Activated T-helper 1 cell treated with anti-CD3 and anti-CD28 coated beads, Interleukin-12 subunit alpha, Interleukin-12 subunit beta, Interleukin-2, Interleukin-4 antibody, amounts not matched to agents 30 ng/mL and 10 ng/mL and 1 ng/mL, durations not matched to agents 14 hours and 24 hours and 36 hours (primary cell): ENCODE data around the gene PTTG2. TPM values are rescaled to one million over a fixed set of nuclear protein-coding genes. Genes with fewer than 3 reads are reported as not detected.

Source experiments
- DNase-seq: peaks from one replicate; pipeline ENCODE4 v3.0.0; 2021; ENCODE audit warnings: low spot score
- H3K27ac Mint-ChIP-seq: one replicate; pipeline ENCODE4 v1.8.0; 2021; ENCODE audit warnings: mild to moderate bottlenecking, mixed read lengths
- H3K27me3 Mint-ChIP-seq: one replicate; pipeline ENCODE4 v1.8.0; 2022; ENCODE audit warnings: mild to moderate bottlenecking, moderate library complexity, mixed read lengths; ENCODE audit not compliant: insufficient read depth
- H3K36me3 Mint-ChIP-seq: one replicate; pipeline ENCODE4 v1.8.0; 2021; ENCODE audit warnings: low read depth, mixed read lengths
- H3K4me1 Mint-ChIP-seq: one replicate; pipeline ENCODE4 v1.8.0; 2021; ENCODE audit warnings: low read depth, mixed read lengths
- H3K4me3 Mint-ChIP-seq: one replicate; pipeline ENCODE4 v1.8.0; 2021; ENCODE audit warnings: mild to moderate bottlenecking, moderate library complexity, mixed read lengths
- H3K9me3 Mint-ChIP-seq: one replicate; pipeline ENCODE4 v1.8.0; 2021; ENCODE audit warnings: mixed read lengths
- intact Hi-C: fragments of 100-400 bp; cut with micrococcal nuclease; formaldehyde crosslinking; loops from one replicate; pipeline ENCODE4 v1.15.1; 2024
- total RNA-seq: library from RNA; stranded (reverse); gene quantifications from 2 replicates; pipeline ENCODE4 v1.2.3, GENCODE V29; 2022

The PTTG2 gene
- total RNA-seq, 1 donor from 2014 or later: 0.29 TPM

DNA sequence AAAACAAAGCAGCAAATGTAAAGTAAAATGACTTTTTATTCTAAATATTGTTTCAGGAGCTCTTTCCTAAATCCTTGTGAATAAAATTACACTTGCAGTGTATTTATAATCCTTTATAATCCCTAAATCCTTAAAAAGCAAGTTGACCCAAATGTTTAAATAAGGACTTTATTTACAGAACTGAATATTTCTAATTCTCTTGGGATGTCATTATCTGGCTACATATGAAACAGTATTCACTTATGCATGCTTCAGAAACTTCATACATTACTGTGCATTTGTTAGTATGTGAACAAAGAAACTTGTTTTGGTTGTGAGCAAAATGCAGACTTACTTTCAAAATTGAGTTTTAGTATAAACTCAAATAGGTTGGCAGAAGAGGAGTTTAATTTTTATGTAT lies 49.2 kb downstream of the PTTG2 start:
- H3K9me3 Mint-ChIP-seq: no peaks in the 10 kb centered on the region
- intact Hi-C loops: no loop called here
- H3K4me3 Mint-ChIP-seq: no peak overlapping the region
- peaks cover 8% of the 10 kb centered on the region for H3K4me1 Mint-ChIP-seq
- no peak overlapping the region for H3K27ac Mint-ChIP-seq
- no peak for DNase-seq
- H3K36me3 Mint-ChIP-seq: no peaks in the 10 kb centered on the region
- peaks cover 3% of the 10 kb centered on the region for H3K27me3 Mint-ChIP-seq

DNA sequence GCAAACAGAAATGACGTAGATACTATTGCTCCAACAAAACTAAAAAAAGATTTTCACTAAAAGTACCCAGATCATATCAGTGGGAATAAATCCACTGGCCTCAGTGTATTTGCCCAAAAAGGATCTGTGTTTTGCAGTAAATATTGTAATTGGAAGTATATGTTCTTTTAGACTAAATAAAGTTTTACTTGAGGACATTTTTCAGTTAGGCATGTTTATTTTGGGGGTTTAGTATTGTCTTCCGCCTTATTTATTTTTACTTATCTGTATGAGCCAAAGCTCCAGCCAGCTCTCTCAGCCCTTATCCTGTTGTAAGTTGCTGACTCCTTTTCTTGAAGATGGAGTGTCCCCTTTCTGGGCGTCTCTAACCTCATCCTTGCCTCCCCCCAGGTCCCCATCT lies 49.8 kb downstream of the PTTG2 start:
- intact Hi-C loops: no loop called here
- Mint-ChIP-seq H3K36me3 (peaks cover 1% of the 10 kb centered on the region), H3K27ac (no peak overlapping the region), H3K4me1 (peaks cover 8% of the 10 kb centered on the region), H3K27me3 (peaks cover 1% of the 10 kb centered on the region), H3K9me3 (no peaks in the 10 kb centered on the region), H3K4me3 (no peak overlapping the region)
- DNase-seq: no peak

Other genes with a start within 250 kb of the PTTG2 start
- gene PGM2, start 133.7 kb upstream of the PTTG2 start, total RNA-seq: 43.0 and 50.0 TPM in 2 replicates
- 50.2 and 52.6 TPM in 2 replicates for gene TBC1D1, start 69.3 kb upstream of the PTTG2 start, total RNA-seq